Activated naive CD8-positive, alpha-beta T cell treated with anti-CD3 and anti-CD28 coated beads for 36 hours (primary cell): ENCODE measurements around the gene NRAP. TPM values are rescaled to one million over a fixed set of nuclear protein-coding genes. Genes with fewer than 3 reads are reported as not detected.

ENCODE experiments used
- DNase-seq: peaks from one replicate; pipeline ENCODE4 v3.0.0; 2021
- H3K27ac Mint-ChIP-seq: one replicate; pipeline ENCODE4 v1.8.0; 2022; ENCODE audit warnings: mild to moderate bottlenecking, moderate library complexity, mixed read lengths
- H3K27me3 Mint-ChIP-seq: one replicate; pipeline ENCODE4 v1.8.0; 2022; ENCODE audit warnings: mild to moderate bottlenecking, mixed read lengths
- H3K36me3 Mint-ChIP-seq: one replicate; pipeline ENCODE4 v1.8.0; 2021; ENCODE audit warnings: mild to moderate bottlenecking, mixed read lengths
- H3K4me1 Mint-ChIP-seq: one replicate; pipeline ENCODE4 v1.8.0; 2021; ENCODE audit warnings: mixed read lengths
- H3K4me3 Mint-ChIP-seq: one replicate; pipeline ENCODE4 v1.8.0; 2022; ENCODE audit warnings: mild to moderate bottlenecking, moderate library complexity, mixed read lengths
- H3K9me3 Mint-ChIP-seq: one replicate; pipeline ENCODE4 v1.8.0; 2022; ENCODE audit warnings: mixed read lengths
- total RNA-seq, 2 experiments: library from RNA; stranded (reverse); gene quantifications; one replicate each; pipeline ENCODE4 v1.2.3, GENCODE V29; 2021

The NRAP gene
- total RNA-seq, 2 experiments from 2014 or later = not detected

DNA sequence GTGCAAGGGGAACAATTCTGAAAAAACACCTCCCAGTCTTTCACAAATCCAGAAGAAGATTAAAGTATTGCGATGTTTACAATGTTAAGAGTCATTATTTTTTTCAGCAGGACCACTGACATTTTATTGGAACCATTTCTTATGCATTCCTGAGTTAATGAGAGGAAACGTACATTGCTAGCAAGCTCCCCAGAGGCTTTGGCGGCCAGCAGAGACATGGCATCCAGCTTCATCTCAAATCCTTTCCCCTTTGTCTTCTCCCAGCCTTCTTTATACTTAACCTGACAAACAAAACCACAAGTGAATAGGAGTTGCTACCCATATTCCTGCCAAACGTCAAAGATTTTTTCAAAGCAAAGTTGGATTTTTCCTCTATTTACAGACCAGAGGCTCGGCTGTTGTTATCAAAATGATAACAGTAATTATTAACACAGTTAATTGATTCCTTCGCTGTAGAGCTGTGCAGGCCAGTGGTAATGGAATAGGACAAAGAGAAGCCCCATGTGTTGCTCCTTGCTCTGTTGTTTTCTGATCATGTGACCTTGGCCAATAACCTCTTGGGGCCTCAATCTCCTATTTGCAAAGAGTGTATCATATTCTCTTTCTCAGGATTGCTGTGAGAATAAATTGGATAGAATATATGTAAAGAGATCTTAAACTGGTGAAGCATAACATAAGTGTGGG is 32.0 kb downstream of the NRAP start:
- no peak for DNase-seq
- Mint-ChIP-seq H3K9me3 (no peaks in the 10 kb centered on the region), H3K27ac (no peak overlapping the region), H3K4me3 (no peak overlapping the region), H3K27me3 (peaks cover 17% of the 10 kb centered on the region), H3K36me3 (no peaks in the 10 kb centered on the region), H3K4me1 (no peaks in the 10 kb centered on the region)

DNA sequence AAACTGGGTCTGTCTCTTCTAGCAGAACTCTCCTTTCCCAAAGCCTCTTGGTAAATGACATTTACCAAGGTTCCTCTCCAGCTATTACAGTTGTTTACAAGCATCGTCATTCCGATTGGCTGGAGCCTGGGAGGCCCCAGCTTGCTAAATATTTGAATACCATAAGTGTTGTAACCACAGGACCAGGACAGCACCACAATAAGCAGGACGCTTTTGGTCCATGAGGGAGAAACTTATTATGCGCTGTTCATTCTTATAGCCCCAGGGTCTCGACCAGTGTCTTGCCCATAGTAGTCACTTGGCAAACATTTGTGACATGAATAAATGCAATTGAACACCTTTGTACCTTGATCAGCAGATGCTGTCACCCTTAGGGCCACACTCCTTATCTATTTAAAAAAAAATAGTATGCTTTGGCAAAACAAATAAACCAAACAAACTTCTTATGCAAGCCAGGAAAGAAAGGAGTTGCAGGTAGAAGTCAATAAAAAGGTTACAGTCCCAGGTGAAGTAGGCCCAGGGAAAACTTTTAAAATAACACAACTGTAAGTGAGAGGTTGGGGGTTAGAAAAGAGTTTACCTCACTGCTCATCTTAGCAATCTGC is 32.8 kb downstream of the NRAP start:
- peaks cover 18% of the 10 kb centered on the region for H3K27me3 Mint-ChIP-seq
- no peak overlapping the region for H3K27ac Mint-ChIP-seq
- no peak for DNase-seq
- H3K36me3 Mint-ChIP-seq = no peaks in the 10 kb centered on the region
- no peaks in the 10 kb centered on the region for H3K4me1 Mint-ChIP-seq
- H3K9me3 Mint-ChIP-seq = no peaks in the 10 kb centered on the region
- no peak overlapping the region for H3K4me3 Mint-ChIP-seq

DNA sequence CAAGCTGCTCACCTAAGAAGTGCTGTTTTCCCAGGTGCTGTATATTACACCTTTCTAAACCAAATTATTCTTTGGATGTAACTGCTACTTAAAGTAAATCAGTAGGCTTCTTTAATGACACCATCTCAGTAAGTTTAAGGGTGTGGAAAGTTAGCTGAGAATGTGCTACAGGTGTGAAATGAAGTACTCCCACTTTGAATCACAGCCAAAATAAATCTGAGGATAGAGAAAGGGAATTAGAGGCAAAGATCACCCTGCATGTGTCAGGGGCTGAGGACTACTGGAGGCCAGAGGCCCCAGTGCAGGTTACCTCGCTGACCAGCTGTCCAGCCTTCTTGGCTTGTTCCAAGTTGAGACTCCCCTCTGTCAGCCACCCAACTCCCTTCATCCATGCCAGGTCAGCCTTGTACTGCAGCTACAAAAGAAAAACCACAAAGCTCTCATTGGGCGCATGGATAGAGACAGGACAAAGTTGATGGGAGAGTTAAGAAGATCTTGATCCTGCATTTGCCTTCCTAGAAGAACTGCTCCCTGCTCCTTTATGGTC is 35.2 kb downstream of the NRAP start:
- peaks cover 23% of the 10 kb centered on the region for H3K27me3 Mint-ChIP-seq
- no peaks in the 10 kb centered on the region for H3K4me1 Mint-ChIP-seq
- DNase-seq = no peak
- no peaks in the 10 kb centered on the region for H3K9me3 Mint-ChIP-seq
- no peak overlapping the region for H3K27ac Mint-ChIP-seq
- no peaks in the 10 kb centered on the region for H3K36me3 Mint-ChIP-seq
- H3K4me3 Mint-ChIP-seq = no peak overlapping the region

DNA sequence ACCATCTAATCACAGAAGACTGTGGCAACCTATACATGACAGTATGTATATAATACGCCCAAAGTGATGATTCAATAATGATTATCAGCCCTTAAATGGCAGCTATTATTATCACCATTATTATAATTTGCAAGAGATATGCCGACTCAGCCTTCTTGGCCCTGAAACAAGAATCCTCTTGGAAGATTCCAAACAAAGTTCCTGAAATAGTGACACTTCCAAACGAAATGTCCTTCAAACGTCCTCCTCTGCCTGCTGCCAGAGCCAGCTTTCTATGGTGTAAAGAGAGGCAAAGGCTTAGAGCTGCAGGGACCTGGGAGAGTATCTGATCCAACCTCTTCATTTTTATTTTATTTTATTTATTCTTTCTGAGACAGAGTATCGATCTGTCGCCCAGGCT is 36.0 kb downstream of the NRAP start:
- Mint-ChIP-seq H3K27ac (no peak overlapping the region), H3K4me1 (no peaks in the 10 kb centered on the region), H3K9me3 (no peaks in the 10 kb centered on the region), H3K36me3 (no peaks in the 10 kb centered on the region), H3K4me3 (no peak overlapping the region), H3K27me3 (peaks cover 24% of the 10 kb centered on the region)
- no peak for DNase-seq

- peaks cover 24% of the 10 kb centered on the region for H3K27me3 Mint-ChIP-seq
- H3K27ac Mint-ChIP-seq = no peak overlapping the region
- DNase-seq = no peak
- H3K4me3 Mint-ChIP-seq = no peak overlapping the region
- H3K36me3 Mint-ChIP-seq = no peaks in the 10 kb centered on the region
- no peaks in the 10 kb centered on the region for H3K4me1 Mint-ChIP-seq
- no peaks in the 10 kb centered on the region for H3K9me3 Mint-ChIP-seq
Measured at GRCh38 chr10:113626809-113627355, 37.0 kb downstream of the NRAP start.

DNA sequence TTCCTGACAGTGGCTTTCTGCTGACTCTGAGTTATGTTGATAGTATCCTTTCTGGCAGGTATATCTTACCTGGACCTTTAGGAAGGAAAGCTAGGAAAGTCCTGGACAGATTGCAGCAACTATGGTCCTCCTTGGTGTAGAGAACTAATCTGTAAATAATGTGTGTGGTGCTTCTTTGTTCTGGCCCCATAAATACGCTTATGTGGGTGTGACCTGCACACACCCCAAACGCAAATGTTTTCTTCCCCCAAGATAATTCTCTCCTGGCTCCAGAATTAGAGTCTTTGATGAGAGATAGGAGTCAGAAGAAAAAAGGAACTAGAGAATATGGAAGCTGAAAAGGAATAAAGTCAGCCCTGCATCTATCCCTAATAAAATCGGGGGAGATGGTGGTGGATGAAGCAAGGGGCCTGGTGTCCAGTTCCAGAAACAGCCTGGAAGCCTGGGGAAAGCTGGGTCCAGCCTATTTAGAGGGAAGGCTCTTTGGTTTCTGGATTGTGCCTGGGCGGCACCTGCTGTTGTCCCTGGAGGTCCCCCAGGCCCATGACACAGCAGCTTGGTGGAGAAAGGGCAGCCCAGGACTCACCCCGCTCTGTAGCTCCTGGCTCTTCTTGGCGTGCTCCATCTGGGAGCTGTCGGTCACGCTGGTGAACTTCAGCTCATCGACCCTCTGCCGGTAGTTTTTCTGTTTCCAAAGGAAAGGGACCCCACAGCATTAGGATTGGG is 38.2 kb downstream of the NRAP start:
- Mint-ChIP-seq H3K4me1 (no peaks in the 10 kb centered on the region), H3K4me3 (no peak overlapping the region), H3K9me3 (no peaks in the 10 kb centered on the region), H3K27me3 (peaks cover 24% of the 10 kb centered on the region), H3K27ac (no peak overlapping the region), H3K36me3 (no peaks in the 10 kb centered on the region)
- no peak for DNase-seq

DNA sequence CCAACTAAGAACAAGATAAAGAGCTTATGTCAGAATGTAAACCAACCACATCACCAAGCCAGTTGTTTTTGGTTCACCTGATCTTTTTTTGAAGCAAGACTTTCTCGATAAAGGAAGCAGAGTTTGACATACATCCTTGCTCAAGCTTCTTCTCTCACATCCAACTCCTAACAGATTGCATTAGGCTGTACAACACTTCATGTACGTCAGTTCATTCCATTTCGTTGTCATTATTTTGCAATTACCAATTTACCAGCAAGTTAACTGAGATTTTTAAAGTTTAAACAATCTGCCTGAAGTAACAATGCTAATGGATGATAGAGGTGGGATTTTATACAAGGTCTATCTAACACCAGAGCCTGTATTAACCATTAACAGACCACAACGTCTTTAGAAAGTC is 41.0 kb downstream of the NRAP start:
- no peaks in the 10 kb centered on the region for H3K9me3 Mint-ChIP-seq
- H3K27ac Mint-ChIP-seq = no peak overlapping the region
- H3K27me3 Mint-ChIP-seq = peaks cover 44% of the 10 kb centered on the region
- DNase-seq = no peak
- H3K4me1 Mint-ChIP-seq = no peaks in the 10 kb centered on the region
- no peak overlapping the region for H3K4me3 Mint-ChIP-seq
- H3K36me3 Mint-ChIP-seq = no peaks in the 10 kb centered on the region

DNA sequence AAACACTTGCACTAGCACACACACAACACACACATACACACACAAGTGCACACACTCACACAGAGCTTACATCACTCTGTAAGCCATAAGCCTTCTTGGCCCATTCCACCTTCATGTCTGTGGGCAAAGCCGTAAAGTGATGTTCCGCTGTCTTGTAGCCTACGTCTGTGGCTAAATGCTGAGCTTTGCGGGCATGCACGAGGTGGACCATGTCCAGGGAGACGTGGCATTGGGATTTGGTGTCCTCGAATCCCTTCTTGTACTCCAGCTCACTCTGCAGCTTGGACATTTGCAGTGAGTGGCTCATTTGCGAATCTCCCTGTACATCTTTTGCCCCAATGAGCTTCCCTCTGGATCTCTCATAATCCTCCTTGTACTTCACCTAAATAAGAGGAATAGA is 42.0 kb downstream of the NRAP start:
- no peak overlapping the region for H3K4me3 Mint-ChIP-seq
- H3K27me3 Mint-ChIP-seq = peaks cover 55% of the 10 kb centered on the region
- no peak overlapping the region for H3K27ac Mint-ChIP-seq
- DNase-seq = no peak
- H3K9me3 Mint-ChIP-seq = no peaks in the 10 kb centered on the region
- no peaks in the 10 kb centered on the region for H3K4me1 Mint-ChIP-seq
- H3K36me3 Mint-ChIP-seq = no peaks in the 10 kb centered on the region

DNA sequence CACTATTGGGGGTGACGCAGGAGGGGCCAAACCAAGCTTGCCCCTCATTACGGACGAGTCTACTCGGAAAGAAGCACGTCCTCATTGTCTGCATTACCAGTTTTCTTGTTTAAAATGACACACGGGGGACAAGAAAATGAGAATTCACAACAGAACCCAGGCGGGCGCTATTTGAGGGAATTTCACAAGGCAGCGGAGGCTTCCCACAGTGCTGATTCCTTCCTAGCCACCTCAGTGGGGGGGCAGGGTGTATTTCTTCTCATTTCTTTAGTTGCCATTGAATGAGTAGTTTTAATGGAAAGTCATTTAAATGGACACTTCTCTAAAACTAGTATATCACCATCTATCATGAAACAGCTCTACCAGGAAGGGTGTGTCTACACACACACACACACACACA is 42.9 kb downstream of the NRAP start:
- no peak overlapping the region for H3K4me3 Mint-ChIP-seq
- no peaks in the 10 kb centered on the region for H3K36me3 Mint-ChIP-seq
- DNase-seq = no peak
- H3K27ac Mint-ChIP-seq = no peak overlapping the region
- no peaks in the 10 kb centered on the region for H3K4me1 Mint-ChIP-seq
- H3K9me3 Mint-ChIP-seq = no peaks in the 10 kb centered on the region
- H3K27me3 Mint-ChIP-seq = peaks cover 57% of the 10 kb centered on the region

DNA sequence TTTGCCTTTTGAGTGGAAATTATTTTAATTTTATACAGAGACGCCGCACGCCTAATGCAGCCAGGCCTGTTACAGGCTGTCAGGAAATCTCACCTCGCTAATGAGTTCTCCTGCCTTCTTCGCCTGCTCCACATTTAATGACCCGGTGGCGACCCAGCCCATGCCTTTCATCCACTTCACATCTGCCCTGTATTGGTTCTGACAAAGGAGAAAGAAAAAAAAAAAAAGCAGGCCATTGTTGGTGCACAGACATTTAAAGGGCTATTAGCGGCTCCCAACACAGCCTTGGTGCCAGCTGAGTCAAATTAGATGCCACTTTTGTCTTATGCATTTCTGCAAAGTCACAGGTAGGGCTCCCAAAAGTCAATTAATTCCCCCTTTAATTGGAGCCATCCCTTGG is 43.3 kb downstream of the NRAP start:
- Mint-ChIP-seq H3K4me1 (no peaks in the 10 kb centered on the region), H3K4me3 (no peak overlapping the region), H3K27me3 (peaks cover 60% of the 10 kb centered on the region), H3K36me3 (no peaks in the 10 kb centered on the region), H3K9me3 (no peaks in the 10 kb centered on the region), H3K27ac (no peak overlapping the region)
- DNase-seq = no peak

DNA sequence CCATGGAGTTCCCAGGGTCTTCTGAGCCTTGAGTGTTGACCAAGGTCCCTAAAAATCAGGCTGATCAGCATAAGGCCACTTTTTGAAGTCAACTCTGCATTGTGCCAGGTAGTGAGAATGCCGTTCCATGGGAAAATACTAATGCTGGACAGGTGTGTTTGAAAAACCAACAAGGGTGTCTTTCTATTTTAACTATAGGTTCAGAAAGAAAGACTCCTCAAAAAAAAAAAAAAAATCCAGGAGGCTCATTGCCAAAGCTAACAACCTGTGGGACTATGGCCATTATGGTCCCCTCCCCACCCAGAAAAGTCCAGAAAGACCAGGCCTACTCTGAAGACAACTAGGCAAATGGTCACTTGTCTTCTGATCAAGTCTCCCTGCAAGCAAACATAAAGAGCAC is 44.4 kb downstream of the NRAP start:
- Mint-ChIP-seq H3K36me3 (no peaks in the 10 kb centered on the region), H3K27me3 (peaks cover 54% of the 10 kb centered on the region), H3K4me3 (no peak overlapping the region), H3K27ac (no peak overlapping the region), H3K9me3 (no peaks in the 10 kb centered on the region), H3K4me1 (no peaks in the 10 kb centered on the region)
- DNase-seq = no peak

GRCh38 chr10:113618338-113618737 is 45.5 kb downstream of the NRAP start:
- H3K27me3 Mint-ChIP-seq = peaks cover 53% of the 10 kb centered on the region
- no peak overlapping the region for H3K27ac Mint-ChIP-seq
- DNase-seq = no peak
- H3K4me1 Mint-ChIP-seq = no peaks in the 10 kb centered on the region
- H3K9me3 Mint-ChIP-seq = no peaks in the 10 kb centered on the region
- no peak overlapping the region for H3K4me3 Mint-ChIP-seq
- H3K36me3 Mint-ChIP-seq = no peaks in the 10 kb centered on the region

- no peak overlapping the region for H3K4me3 Mint-ChIP-seq
Measured at GRCh38 chr10:113617086-113617485, 46.8 kb downstream of the NRAP start.

GRCh38 chr10:113616244-113617074 is 47.4 kb downstream of the NRAP start:
- H3K9me3 Mint-ChIP-seq = no peaks in the 10 kb centered on the region
- DNase-seq = no peak
- H3K36me3 Mint-ChIP-seq = no peaks in the 10 kb centered on the region
- no peak overlapping the region for H3K27ac Mint-ChIP-seq
- peaks cover 55% of the 10 kb centered on the region for H3K27me3 Mint-ChIP-seq
- no peak overlapping the region for H3K4me3 Mint-ChIP-seq
- no peaks in the 10 kb centered on the region for H3K4me1 Mint-ChIP-seq

More at GRCh38 chr10:113617086-113617485, 46.8 kb downstream of the NRAP start:
- H3K4me1 Mint-ChIP-seq = no peaks in the 10 kb centered on the region
- no peak overlapping the region for H3K27ac Mint-ChIP-seq
- H3K9me3 Mint-ChIP-seq = no peaks in the 10 kb centered on the region
- H3K36me3 Mint-ChIP-seq = no peaks in the 10 kb centered on the region
- peaks cover 55% of the 10 kb centered on the region for H3K27me3 Mint-ChIP-seq
- no peak for DNase-seq
